MV-4-11 (cell line): ENCODE measurements around the gene CCT6B.

ENCODE experiments used
- DNase-seq: peaks from one replicate; lab custom pipeline; 2025; lab: John Stamatoyannopoulos, UW

The CCT6B gene

DNA sequence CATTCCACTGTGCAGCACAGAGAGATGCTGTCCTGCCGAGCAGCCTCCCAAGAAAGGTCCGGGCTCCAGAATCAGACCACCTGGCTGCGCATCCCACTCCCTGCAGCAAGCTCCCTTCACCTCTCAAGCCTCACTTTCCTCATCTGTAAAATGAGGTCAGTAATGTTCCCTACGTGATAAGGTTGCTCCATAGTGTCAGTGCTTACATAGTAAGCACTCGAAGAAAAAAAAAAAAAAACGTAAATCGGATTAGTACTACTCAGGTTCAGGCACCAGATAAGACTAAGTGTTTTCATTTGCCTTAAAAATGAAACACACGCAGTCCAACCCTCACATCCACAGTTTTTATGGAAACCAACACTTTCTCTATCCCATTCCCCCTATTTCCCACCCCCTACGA lies 76.7 kb downstream of the CCT6B start:
- no peak for DNase-seq

DNA sequence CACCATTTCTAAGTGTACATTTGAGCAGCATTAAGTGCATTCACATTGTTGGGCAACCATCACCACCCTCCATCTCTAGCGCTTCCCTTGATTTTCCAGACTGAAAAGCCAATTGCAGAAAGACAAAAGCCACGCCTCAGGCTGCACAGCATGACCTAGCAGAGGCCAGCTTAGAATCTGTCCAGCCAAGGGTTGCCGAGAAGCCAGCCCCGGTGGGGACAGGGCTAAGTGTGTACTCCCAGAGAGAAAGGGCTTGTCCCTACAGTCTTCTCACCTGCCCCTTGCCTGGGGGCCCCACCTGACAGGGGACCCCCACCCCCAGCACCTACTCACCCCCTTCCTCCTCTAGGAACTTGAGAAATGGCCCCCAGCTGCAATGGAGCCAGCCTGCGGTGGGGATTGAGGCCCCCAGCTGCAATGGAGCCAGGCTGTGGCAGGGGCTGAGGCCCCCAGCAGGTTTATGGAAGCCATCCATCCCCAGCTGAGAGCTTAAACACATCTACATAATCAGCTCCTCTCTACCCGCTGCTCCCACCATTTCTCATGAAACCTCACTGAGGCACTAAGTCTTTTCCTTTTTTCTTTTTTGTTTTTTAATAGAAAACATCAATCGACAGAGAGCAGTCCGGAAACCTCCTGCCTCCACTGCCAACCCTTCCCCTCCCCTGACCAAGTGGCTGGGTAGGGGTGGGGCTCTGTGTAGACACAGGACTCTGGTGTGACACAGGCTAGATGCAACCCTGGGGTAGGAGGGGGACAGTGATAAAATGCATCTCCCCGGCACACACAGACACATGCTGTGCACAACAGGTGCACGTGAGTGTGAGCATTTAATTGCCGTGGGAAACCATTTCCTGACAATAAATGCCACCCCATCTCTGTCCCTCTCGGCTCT lies 77.9 kb downstream of the CCT6B start:
- DNase-seq, result no peak

DNA sequence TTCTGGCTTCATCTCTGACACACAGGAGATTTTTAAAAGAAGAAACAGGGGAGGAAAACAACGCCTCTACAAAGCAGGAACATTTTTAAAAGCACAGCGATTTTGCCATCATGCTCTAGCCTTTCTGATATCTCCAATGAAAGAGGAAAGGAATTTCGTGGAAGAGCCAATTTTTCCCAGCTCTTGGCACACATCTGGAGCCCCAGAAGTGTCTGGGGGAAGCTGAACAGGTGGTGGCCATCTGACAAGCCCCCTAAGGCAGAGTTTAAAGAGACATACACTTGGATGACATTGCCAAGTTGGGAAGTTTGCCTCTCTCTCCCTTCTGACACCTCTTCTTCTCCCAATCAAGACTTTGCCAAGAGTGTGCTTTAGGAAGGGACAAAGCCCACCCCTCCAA lies 82.1 kb downstream of the CCT6B start:
- no peak for DNase-seq
